Type B pancreatic cell (in vitro differentiated cells): ENCODE data around the gene POP5. TPM values are rescaled to one million over a fixed set of nuclear protein-coding genes. Genes with fewer than 3 reads are reported as not detected.

Experiments used
- DNase-seq: peaks from one replicate; pipeline ENCODE4 v3.0.0; 2021; ENCODE audit warnings: mixed read lengths; ENCODE audit not compliant: unreplicated experiment; ENCODE audit errors: extremely low spot score
- H3K27ac Mint-ChIP-seq: 2 replicates; pipeline ENCODE4 v1.8.0; 2021; ENCODE audit warnings: mild to moderate bottlenecking, mixed read lengths
- H3K27me3 Mint-ChIP-seq: 2 replicates; pipeline ENCODE4 v1.8.0; 2021; ENCODE audit warnings: mixed read lengths
- H3K36me3 Mint-ChIP-seq: 2 replicates; pipeline ENCODE4 v1.8.0; 2021; ENCODE audit warnings: mixed read lengths
- H3K4me1 Mint-ChIP-seq: one replicate; pipeline ENCODE4 v1.8.0; 2021; ENCODE audit warnings: mixed read lengths; ENCODE audit not compliant: unreplicated experiment
- H3K4me3 Mint-ChIP-seq: 2 replicates; pipeline ENCODE4 v1.8.0; 2021; ENCODE audit warnings: mild to moderate bottlenecking, mixed read lengths
- H3K9me3 Mint-ChIP-seq: 2 replicates; pipeline ENCODE4 v1.8.0; 2021; ENCODE audit warnings: mixed read lengths
- long read RNA-seq: library from polyadenylated mRNA; unstranded; transcript quantifications from one replicate; pipeline ENCODE4 v2.0.0, GENCODE V29; 2020
- total RNA-seq: library from RNA; stranded (reverse); gene quantifications from 2 replicates; pipeline ENCODE4 v1.2.1, GENCODE V29; 2021; ENCODE audit warnings: low replicate concordance
- TF ChIP-seq, protein P1 (sequence below): fragments of 200-600 bp; sonication (generic); conservative IDR thresholded peaks from 2 replicates; pipeline ENCODE4 v1.5.0; 2021; ENCODE audit warnings: antibody characterized with exemption, mild to moderate bottlenecking

Gene POP5, protein sequence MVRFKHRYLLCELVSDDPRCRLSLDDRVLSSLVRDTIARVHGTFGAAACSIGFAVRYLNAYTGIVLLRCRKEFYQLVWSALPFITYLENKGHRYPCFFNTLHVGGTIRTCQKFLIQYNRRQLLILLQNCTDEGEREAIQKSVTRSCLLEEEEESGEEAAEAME
- total RNA-seq = 45.6 and 55.2 TPM in 2 replicates
- long read RNA-seq, transcript POP5-202 (5 exons, 801 nt) = major isoform, 25 of 41 reads
- long read RNA-seq, partial matches to known transcripts = 2 of 41 reads
- long read RNA-seq, other reads (novel, unspliced or antisense) = 6 of 41 reads

DNA sequence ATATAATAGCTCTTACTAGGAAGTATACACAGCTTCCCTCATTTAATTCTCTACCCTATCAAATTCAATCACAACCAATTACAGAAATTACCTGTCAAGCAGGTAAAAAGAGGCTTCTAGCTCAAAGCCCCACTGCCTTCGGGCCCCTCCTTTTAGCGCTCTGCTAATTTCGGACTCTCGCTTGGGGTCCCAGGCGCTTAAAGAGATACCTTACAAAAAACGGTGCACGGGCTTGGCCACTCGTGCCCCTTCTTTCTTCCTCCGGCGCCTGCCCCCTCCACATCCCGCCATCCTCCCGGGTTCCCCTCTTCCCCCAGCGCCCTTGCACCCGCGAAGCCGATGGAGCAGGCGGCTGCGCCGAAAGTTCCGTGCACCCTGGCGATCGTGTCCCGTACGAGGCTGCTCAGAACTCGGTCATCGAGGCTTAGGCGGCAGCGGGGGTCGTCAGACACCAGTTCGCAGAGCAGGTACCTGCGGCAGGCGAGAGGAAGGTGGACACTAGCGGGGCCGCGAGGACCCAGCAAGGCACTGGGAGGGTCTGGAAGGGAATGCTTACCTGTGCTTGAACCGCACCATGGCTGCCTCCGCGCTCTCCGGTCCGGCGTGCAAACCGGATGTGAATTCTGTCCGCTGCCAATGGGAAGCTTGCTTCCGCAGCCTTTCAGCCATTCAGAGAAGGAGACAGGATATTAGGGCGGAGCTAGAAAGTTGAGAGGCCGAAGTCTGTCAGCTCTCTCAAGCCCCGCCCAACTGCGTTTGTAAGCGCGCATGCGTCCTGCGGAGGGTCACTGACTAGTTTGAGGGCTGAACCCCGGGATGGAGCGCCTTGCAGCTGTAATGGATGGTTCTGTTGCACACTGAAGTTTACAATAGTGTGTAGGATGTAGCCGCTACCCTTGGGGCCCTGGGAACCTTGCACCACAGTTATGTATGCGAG lies at the start of gene POP5:
Gene POP5, minus strand, starts transcription at position 616 of the 937 bp plus-strand sequence. Its CDS starts 40 bp downstream, at position 576.
- Mint-ChIP-seq H3K36me3 (peaks cover 5% of the 10 kb centered on the region), H3K4me3 (peak within 1 kb of the TSS; percentile 98), H3K4me1 (peaks cover 18% of the 10 kb centered on the region), H3K27ac (peak within 1 kb of the TSS; percentile 93), H3K9me3 (no peaks in the 10 kb centered on the region), H3K27me3 (peaks cover 31% of the 10 kb centered on the region)
- TF ChIP-seq, protein P1, sequence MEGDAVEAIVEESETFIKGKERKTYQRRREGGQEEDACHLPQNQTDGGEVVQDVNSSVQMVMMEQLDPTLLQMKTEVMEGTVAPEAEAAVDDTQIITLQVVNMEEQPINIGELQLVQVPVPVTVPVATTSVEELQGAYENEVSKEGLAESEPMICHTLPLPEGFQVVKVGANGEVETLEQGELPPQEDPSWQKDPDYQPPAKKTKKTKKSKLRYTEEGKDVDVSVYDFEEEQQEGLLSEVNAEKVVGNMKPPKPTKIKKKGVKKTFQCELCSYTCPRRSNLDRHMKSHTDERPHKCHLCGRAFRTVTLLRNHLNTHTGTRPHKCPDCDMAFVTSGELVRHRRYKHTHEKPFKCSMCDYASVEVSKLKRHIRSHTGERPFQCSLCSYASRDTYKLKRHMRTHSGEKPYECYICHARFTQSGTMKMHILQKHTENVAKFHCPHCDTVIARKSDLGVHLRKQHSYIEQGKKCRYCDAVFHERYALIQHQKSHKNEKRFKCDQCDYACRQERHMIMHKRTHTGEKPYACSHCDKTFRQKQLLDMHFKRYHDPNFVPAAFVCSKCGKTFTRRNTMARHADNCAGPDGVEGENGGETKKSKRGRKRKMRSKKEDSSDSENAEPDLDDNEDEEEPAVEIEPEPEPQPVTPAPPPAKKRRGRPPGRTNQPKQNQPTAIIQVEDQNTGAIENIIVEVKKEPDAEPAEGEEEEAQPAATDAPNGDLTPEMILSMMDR = no peak
- DNase-seq = peak; percentile 92

DNA sequence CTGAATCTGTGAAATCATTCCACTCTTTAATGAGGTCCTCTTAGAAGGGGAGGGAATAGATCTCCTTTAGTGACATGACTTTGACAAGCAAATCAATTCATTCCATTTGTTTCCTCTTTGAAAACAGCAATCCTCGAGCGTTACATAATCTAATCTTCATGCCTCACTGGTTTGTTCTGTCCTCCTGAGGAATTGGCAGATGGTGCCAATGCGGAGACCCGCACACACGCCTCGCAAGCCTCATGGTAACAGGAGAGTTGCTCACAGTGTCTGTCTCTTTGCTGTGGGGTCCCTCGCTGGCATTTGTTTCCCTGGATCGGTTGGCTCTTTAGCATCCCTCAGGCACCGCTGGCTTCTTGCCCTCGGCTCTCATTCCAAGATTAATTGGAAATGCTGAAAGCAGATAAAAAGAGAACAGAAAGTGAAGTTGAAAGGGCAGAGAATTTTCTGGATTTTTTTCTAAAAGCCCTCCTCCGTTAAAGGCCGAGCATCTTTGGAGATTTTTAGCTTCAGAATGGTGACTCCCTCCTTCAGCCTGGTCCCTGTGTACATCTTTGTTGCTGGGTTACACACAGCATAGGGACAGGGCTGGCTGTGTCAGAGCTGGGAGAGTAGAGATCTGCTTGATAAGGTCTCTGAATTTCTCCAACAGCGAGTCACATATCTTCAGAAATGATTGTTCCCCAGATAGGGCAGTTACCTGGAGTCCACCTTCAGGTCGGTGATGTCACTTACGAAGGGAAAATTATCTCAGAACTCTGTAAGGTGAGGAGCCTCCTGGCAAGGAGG lies 49.1 kb upstream of the POP5 start:
- Mint-ChIP-seq H3K9me3 (no peaks in the 10 kb centered on the region), H3K27me3 (peaks cover 30% of the 10 kb centered on the region), H3K4me3 (no peak overlapping the region), H3K4me1 (no peaks in the 10 kb centered on the region), H3K27ac (no peak overlapping the region), H3K36me3 (no peaks in the 10 kb centered on the region)
- no peak for DNase-seq
- TF ChIP-seq, protein P1 = no peak

DNA sequence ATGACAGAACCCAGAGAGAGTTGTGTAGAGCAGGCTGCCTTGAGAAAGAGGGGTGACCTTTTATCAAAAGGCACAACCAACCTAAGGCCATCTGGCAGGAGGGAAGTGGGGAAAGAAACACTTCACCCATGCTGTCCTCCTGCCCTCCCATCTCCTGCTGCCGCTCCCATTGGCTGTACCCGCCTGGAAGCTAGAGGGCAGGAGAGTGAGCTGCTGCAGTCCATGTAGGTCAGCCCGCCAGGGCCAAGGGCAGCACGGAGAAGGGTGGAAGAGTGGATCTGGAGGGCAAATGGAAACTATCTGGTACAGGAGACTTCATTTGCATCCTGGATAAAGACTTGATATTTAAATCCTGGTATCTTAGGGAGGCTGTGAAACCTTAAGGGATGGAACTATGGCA lies 47.7 kb upstream of the POP5 start:
- no peaks in the 10 kb centered on the region for H3K36me3 Mint-ChIP-seq
- DNase-seq = no peak
- TF ChIP-seq, protein P1 = no peak
- no peak overlapping the region for H3K27ac Mint-ChIP-seq
- no peak overlapping the region for H3K4me3 Mint-ChIP-seq
- H3K27me3 Mint-ChIP-seq = peaks cover 23% of the 10 kb centered on the region
- H3K9me3 Mint-ChIP-seq = no peaks in the 10 kb centered on the region
- no peaks in the 10 kb centered on the region for H3K4me1 Mint-ChIP-seq

DNA sequence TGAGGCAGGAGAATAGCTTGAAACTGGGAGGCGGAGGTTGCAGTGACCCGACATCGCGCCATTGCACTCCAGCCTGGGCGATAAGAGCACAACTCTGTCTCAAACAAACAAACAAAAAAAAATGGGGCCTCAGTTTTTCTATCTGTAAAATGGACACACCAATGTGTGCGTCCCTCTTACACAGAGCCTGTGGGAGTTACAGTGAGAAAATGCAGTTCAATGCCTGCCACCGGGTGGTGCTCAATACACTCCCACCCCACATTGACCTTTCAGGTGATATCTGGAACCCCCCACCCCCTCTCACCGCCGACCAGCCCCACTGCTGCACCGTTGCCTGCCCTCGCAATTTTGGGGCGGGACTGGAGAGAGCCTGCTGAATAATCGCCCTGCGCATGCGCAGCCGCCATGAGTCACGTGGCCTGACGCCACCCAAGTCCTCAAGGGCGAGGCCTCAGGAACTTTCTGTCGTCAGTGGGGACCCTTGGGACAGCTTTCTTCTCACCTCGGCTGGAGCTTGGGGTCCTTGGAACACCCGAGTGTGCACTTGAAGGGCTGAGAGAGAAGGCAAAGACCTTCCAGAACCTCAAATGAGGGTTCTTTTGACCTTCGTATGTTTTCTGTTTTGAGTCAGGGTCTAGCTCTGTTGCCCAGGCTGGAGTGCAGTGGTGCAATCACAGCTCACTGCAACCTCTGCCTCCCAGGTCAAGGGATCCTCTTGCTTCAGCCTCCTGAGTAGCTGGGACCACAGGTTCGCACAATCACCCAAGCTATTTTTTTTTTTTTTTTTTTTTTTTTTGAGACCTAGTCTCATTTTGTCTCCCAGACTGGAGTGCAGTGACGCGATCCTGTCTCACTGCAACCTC lies 44.6 kb upstream of the POP5 start:
- H3K4me3 Mint-ChIP-seq = no peak overlapping the region

More for the DNA sequence above, 44.6 kb upstream of the POP5 start:
- Mint-ChIP-seq H3K27ac (no peak overlapping the region), H3K9me3 (no peaks in the 10 kb centered on the region), H3K27me3 (peaks cover 20% of the 10 kb centered on the region), H3K4me1 (no peaks in the 10 kb centered on the region), H3K36me3 (no peaks in the 10 kb centered on the region)
- TF ChIP-seq, protein P1 = peak; percentile 35
- no peak for DNase-seq
